SK-N-MC (cell line): Measurements from ENCODE around the gene SNX24.

ENCODE experiments used
- EZH2 ChIP-seq: fragments of 200-600 bp; sonication (generic); IDR thresholded peaks from one replicate; pipeline ENCODE4 v1.6.1; 2017; ENCODE audit warnings: antibody characterized with exemption
- FOXP2 ChIP-seq: optimal IDR thresholded peaks from 2 replicates; pipeline ENCODE3; 2011; ENCODE audit warnings: mild to moderate bottlenecking, moderate library complexity; ENCODE audit not compliant: insufficient read depth; ENCODE audit errors: extremely low read length, control extremely low read depth
- POLR2AphosphoS5 ChIP-seq: IDR thresholded peaks from 2 replicates; pipeline ENCODE4 v1.6.1; 2012; ENCODE audit warnings: mild to moderate bottlenecking, low read depth, low read length, borderline replicate concordance

DNA sequence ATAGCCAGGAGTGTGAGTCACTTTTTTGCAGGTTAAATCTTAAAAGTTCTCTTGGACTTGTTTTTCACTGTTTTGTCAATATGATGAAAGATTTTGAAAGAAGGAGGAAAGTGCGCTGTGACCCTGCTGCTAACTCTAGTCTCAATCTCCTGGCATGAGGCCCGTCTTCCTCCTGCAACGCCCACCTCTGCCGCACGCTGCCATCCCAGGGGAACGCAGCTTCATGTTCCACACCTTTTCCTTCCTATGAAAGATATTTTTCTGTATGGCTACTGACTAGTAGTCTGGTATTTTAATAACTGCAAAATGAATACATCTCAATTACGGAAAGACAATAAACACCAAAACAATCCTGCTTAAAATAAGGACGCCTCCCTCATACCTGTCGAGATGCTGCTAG, 182.8 kb downstream of the SNX24 start:
- TF ChIP-seq EZH2 (no peak), POLR2AphosphoS5 (no peak), FOXP2 (no peak)
